Cardiac fibroblast (primary cell): Measurements from ENCODE around the gene MEIS1.

Source experiments
- DNase-seq, 2 donors: peaks; one replicate each; pipeline versions ENCODE4 v3.0.0 to v3.0.0-alpha.2; 2010; ENCODE audit warnings: low read depth in 2 of 2
- H3K4me3 ChIP-seq, 2 donors: replicated peaks in 1 of 2; 1 replicate in 1 of 2; 2 replicates in 1 of 2; pipeline ENCODE4 v1.5.1; 2011; ENCODE audit warnings: low read depth in 2 of 2, low read length in 2 of 2, mild to moderate bottlenecking in 2 of 2, moderate library complexity in 1 of 2
- CTCF ChIP-seq: IDR thresholded peaks from one replicate; pipeline ENCODE4 v1.5.1; 2011; ENCODE audit warnings: low read depth, mild to moderate bottlenecking, low read length, inconsistent platforms

Gene MEIS1

GRCh38 chr2:66461664-66462500 lies 27.0 kb downstream of the MEIS1 start:
- TF ChIP-seq CTCF: no peak
- no peak for DNase-seq
- no peak overlapping the region for H3K4me3 ChIP-seq

GRCh38 chr2:66462501-66462825 lies 27.5 kb downstream of the MEIS1 start:
- H3K4me3 ChIP-seq: no peak overlapping the region
- DNase-seq: no peak
- TF ChIP-seq CTCF: no peak

GRCh38 chr2:66463206-66463755 lies 28.4 kb downstream of the MEIS1 start:
- peak in 1 of 2 donors; percentile 56 for DNase-seq
- no peak for TF ChIP-seq CTCF
- H3K4me3 ChIP-seq: no peak overlapping the region

GRCh38 chr2:66464930-66465637 lies 30.2 kb downstream of the MEIS1 start:
- DNase-seq: no peak
- no peak for TF ChIP-seq CTCF
- H3K4me3 ChIP-seq: no peak overlapping the region

- TF ChIP-seq CTCF: no peak
- H3K4me3 ChIP-seq: no peak overlapping the region
- no peak for DNase-seq
Observed at GRCh38 chr2:66466433-66466832, 31.5 kb downstream of the MEIS1 start.

- TF ChIP-seq CTCF: no peak
- no peak overlapping the region for H3K4me3 ChIP-seq
- DNase-seq: no peak
Observed at GRCh38 chr2:66467718-66468117, 32.8 kb downstream of the MEIS1 start.
